PC-9 (cell line): ENCODE results near the gene SNRNP25. TPM values are rescaled to one million over a fixed set of nuclear protein-coding genes. Genes with fewer than 3 reads are reported as not detected.

ENCODE experiments used
- BruUV-seq: library from RNA; stranded (reverse); fragments of 400-500 nt; replicated peaks from 2 replicates; lab custom pipeline; 2021; lab: Mats Ljungman, UMichigan
- CTCF ChIA-PET: fragments of 300-600 bp; sonication (Branson Sonifier 250); formaldehyde crosslinking; loops from one replicate; lab custom pipeline; 2022; ENCODE audit warnings: antibody characterized with exemption; lab: Charles Lee
- POLR2A ChIA-PET: fragments of 300-600 bp; sonication (Branson Sonifier 250); formaldehyde crosslinking; loops from one replicate; lab custom pipeline; 2022; ENCODE audit warnings: antibody characterized with exemption; ENCODE audit not compliant: unreplicated experiment; lab: Charles Lee
- DNase-seq, 2 experiments: peaks; one replicate each; pipeline versions ENCODE4 v3.0.0 to v3.0.0-alpha.2; 2015 to 2022; ENCODE audit warnings: mixed read lengths in 1 of 2
- H2AFZ ChIP-seq: fragments of 200-600 bp; sonication (generic); 2 replicates; pipeline ENCODE4 v1.8.1; 2017; ENCODE audit warnings: antibody characterized with exemption
- H3F3A ChIP-seq: fragments of 200-600 bp; sonication (generic); 2 replicates; pipeline ENCODE4 v1.8.1; 2017; ENCODE audit warnings: antibody characterized with exemption, mild to moderate bottlenecking, low read depth; ENCODE audit not compliant: insufficient read depth
- H3K27ac ChIP-seq: fragments of 200-600 bp; sonication (generic); 2 replicates; pipeline ENCODE4 v1.6.1; 2016; ENCODE audit warnings: mixed run types
- H3K27me3 ChIP-seq: fragments of 200-600 bp; sonication (generic); 2 replicates; pipeline ENCODE4 v1.6.1; 2016; ENCODE audit warnings: low read depth, mixed run types; ENCODE audit not compliant: insufficient read depth
- H3K36me3 ChIP-seq: fragments of 200-600 bp; sonication (generic); 2 replicates; pipeline ENCODE4 v1.6.1; 2016; ENCODE audit warnings: low read depth, mixed run types
- H3K4me1 ChIP-seq: fragments of 200-600 bp; sonication (generic); replicated peaks from 2 replicates; pipeline ENCODE4 v1.6.1; 2016; ENCODE audit warnings: mixed run types; ENCODE audit not compliant: insufficient read depth
- H3K4me2 ChIP-seq: fragments of 200-600 bp; sonication (generic); 2 replicates; pipeline ENCODE4 v1.6.1; 2017; ENCODE audit warnings: mixed run types
- H3K4me3 ChIP-seq: fragments of 200-600 bp; sonication (generic); 2 replicates; pipeline ENCODE4 v1.6.1; 2016; ENCODE audit warnings: mixed run types
- H3K79me2 ChIP-seq: fragments of 200-600 bp; sonication (generic); 2 replicates; pipeline ENCODE4 v1.6.1; 2017; ENCODE audit warnings: low read depth, mixed run types
- H3K9me2 ChIP-seq: fragments of 200-600 bp; sonication (generic); 2 replicates; pipeline ENCODE4 v1.8.1; 2017; ENCODE audit warnings: mild to moderate bottlenecking; ENCODE audit not compliant: insufficient read depth
- H3K9me3 ChIP-seq: fragments of 200-600 bp; sonication (generic); 2 replicates; pipeline ENCODE4 v1.8.1; 2016; ENCODE audit warnings: low read depth; ENCODE audit not compliant: insufficient read depth
- H4K20me1 ChIP-seq: fragments of 200-600 bp; sonication (generic); 2 replicates; pipeline ENCODE4 v1.8.1; 2017; ENCODE audit not compliant: insufficient read depth
- CTCF ChIP-seq: fragments of 200-600 bp; sonication (generic); conservative IDR thresholded peaks from 2 replicates; pipeline ENCODE4 v1.6.1; 2017; ENCODE audit warnings: mixed run types, antibody characterized with exemption, mild to moderate bottlenecking, moderate library complexity
- EZH2 ChIP-seq: fragments of 200-600 bp; sonication (generic); IDR thresholded peaks from 2 replicates; pipeline ENCODE4 v1.8.0; 2017; ENCODE audit warnings: antibody characterized with exemption, low read depth
- intact Hi-C: fragments of 100-400 bp; cut with micrococcal nuclease; formaldehyde crosslinking; loops from one replicate; pipeline ENCODE4 v1.10.0; 2022; ENCODE audit not compliant: unreplicated experiment
- total RNA-seq: library from RNA; stranded (reverse); gene quantifications from 2 replicates; pipeline ENCODE4 v1.2.3, GENCODE V29; 2021

SNRNP25 gene
- total RNA-seq, 1 experiment from 2014 or later: 61.4 TPM

GRCh38 chr16:74051-74746 is 20.6 kb downstream of the SNRNP25 start:
- CTCF ChIA-PET: interaction anchor here (0.6 kb wide), 1 partner anchor 714 kb away, joined by 3 read pairs; the partner anchor contains the start of genes CHTF18 and RPUSD1
- Histone ChIP-seq H3K27me3 (no peaks in the 10 kb centered on the region), H3K9me3 (no peaks in the 10 kb centered on the region), H3F3A (peaks cover 34% of the 10 kb centered on the region; the same call in 1 of the 2 replicates), H3K4me3 (no peak overlapping the region), H3K79me2 (peaks cover 6% of the 10 kb centered on the region; the same call in 1 of the 2 replicates), H4K20me1 (no peaks in the 10 kb centered on the region), H3K4me1 (peaks cover 51% of the 10 kb centered on the region), H3K4me2 (no peak overlapping the region), H3K9me2 (no peaks in the 10 kb centered on the region), H3K36me3 (no peaks in the 10 kb centered on the region), H3K27ac (no peak overlapping the region), H2AFZ (no peak overlapping the region)
- POLR2A ChIA-PET: no interaction called here
- BruUV-seq: no TSS peak
- intact Hi-C loops: no loop called here
- TF ChIP-seq EZH2 (no peak), CTCF (no peak)
- DNase-seq: no peak

GRCh38 chr16:74747-75334 is 21.2 kb downstream of the SNRNP25 start:
- no TSS peak for BruUV-seq
- Histone ChIP-seq H3K36me3 (no peaks in the 10 kb centered on the region), H3K27ac (no peak overlapping the region), H3K9me3 (no peaks in the 10 kb centered on the region), H3K4me1 (peaks cover 50% of the 10 kb centered on the region), H3K9me2 (no peaks in the 10 kb centered on the region), H2AFZ (no peak overlapping the region), H3K27me3 (no peaks in the 10 kb centered on the region), H3K79me2 (peaks cover 5% of the 10 kb centered on the region; the same call in 1 of the 2 replicates), H3K4me2 (no peak overlapping the region), H3K4me3 (no peak overlapping the region), H3F3A (peaks cover 36% of the 10 kb centered on the region; the same call in 1 of the 2 replicates), H4K20me1 (no peaks in the 10 kb centered on the region)
- no peak for DNase-seq
- intact Hi-C loops: no loop called here
- no peak for TF ChIP-seq EZH2
- TF ChIP-seq CTCF: no peak
- ChIA-PET CTCF (no interaction called here), POLR2A (no interaction called here)

DNA sequence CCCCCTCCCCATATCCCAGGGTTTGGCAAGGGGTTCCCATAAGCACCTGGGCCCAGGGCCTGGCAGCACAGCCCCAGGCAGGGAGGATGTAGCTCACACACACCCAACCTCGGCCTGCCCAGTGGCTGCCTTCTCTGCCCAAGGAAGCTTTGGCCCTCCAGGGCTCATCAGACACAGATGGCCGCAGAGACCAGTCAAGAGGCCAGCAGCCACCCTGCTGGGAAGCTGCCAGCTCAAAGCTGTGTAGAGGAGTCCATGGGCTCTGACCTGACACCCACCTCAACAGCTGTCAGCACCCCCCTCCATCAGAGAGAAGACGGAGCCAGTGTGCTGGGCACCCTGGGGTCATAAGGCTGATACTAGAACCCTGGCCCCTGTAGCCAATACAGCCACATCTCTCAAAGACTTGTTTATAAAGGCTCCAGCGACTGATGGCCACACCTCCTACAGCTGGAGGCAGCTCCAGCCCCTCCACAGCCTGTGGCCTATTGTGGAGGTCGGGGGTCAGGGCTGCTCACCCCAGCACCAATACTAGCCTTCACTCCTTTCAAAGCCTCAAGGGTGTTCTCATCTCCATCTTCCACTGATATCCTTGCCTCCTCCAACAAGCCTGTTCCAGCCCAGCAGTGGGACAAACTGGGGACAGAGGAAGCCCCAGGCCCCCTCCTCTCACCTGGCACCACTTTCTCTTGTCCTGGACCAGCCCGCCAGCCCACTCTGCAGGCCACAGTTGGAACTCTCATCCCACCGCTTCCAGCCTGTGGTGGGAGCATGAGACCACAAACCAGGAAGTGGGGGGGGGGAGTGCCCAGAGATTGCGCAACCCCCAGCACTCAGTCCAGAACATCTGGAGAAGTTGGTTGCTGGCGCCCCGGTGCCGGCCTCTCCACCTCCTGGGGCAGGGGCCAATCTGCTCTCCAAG is 22.2 kb downstream of the SNRNP25 start:
- Histone ChIP-seq H3K27ac (no peak overlapping the region), H3K4me2 (peak overlapping the region; percentile 97), H3K79me2 (0 out of 2 replicates have a peak, but pooled peaks cover 3% of the 10 kb centered on the region), H3K4me1 (peaks cover 40% of the 10 kb centered on the region), H4K20me1 (no peaks in the 10 kb centered on the region), H3F3A (peaks cover 39% of the 10 kb centered on the region; the same call in 1 of the 2 replicates), H2AFZ (no peak overlapping the region), H3K36me3 (no peaks in the 10 kb centered on the region), H3K4me3 (peak overlapping the region; percentile 84; the same call in 1 of the 2 replicates), H3K27me3 (no peaks in the 10 kb centered on the region), H3K9me2 (no peaks in the 10 kb centered on the region), H3K9me3 (no peaks in the 10 kb centered on the region)
- CTCF ChIA-PET: interaction anchor here (0.5 kb wide), 1 partner anchor 277 kb away, joined by 4 read pairs; no protein-coding TSS in a partner anchor
- BruUV-seq: no TSS peak
- TF ChIP-seq CTCF (no peak), EZH2 (no peak)
- POLR2A ChIA-PET: interaction anchor here (0.6 kb wide), 2 partner anchors 11 to 251 kb away, joined by 4 to 8 read pairs; no protein-coding TSS in a partner anchor
- DNase-seq: peak in 1 of 2 experiments; percentile 47
- intact Hi-C loops: no loop called here
